Measurements from ENCODE around the gene ACVRL1.

The ACVRL1 gene

DNA sequence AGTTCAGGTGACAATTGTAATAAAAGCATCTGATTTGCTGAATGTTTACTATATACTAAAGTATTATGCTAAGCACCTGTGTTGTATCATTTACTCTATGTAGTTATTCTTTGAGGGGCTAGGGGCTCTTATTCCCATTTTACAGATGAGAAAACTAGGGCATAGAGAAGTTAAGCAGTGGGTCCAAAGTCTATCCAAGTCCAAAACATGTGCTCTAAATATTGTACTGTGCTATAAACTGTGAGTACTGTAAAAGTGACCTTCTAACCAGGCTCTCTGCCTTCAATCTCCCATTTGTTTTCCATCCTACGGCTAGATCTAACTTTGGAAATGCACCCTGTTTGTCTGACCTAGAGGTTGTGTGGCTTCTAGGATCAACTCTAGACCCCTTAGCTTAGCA lies 53.2 kb downstream of the ACVRL1 start:
- 96% methylated on average over 1 of the region's 1 CpG for WGBS
- Histone ChIP-seq H3K4me1 (ENCODE audit: insufficient read depth, low read length) (0 out of 2 replicates have a peak, but pooled peaks cover 3% of the 10 kb centered on the region), H3K27me3 (ENCODE audit: insufficient read depth, low read length) (no peaks in the 10 kb centered on the region), H3K9ac (ENCODE audit: low read depth, low read length) (no peak overlapping the region), H3K4me3 (ENCODE audit: low read length) (no peak overlapping the region), H3K36me3 (ENCODE audit: insufficient read depth, low read length) (peaks cover 3% of the 10 kb centered on the region; the same call in 1 of the 2 replicates), H3K27ac (ENCODE audit: low read depth, low read length) (no peak overlapping the region), H3K9me3 (ENCODE audit: insufficient read depth, low read depth, low read length) (peaks cover under 1% of the 10 kb centered on the region; the same call in 1 of the 2 replicates)

DNA sequence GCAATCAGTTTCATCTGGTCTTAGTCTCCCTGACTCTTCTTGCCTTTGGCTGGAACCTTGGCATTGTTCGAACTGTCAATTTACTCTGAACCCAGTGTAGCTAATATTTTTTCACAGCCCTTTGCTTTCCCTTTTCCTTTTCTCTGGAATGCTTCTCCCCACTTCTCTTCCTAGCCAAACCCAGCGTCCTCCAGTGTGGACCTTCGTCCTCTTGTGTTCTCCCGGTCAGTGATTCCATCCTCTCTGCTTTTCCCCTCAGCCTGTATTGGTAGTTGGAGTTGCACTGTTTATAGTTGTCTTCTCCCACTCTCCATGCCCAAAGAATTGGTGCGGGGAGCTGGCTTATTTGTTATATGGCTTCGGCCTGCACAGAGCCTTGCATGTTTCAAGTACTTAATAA lies 53.6 kb downstream of the ACVRL1 start:
- H3K36me3 ChIP-seq (ENCODE audit: insufficient read depth, low read length), result peaks cover 3% of the 10 kb centered on the region; the same call in 1 of the 2 replicates
- H3K4me3 ChIP-seq (ENCODE audit: low read length), result no peak overlapping the region
- no peaks in the 10 kb centered on the region for H3K27me3 ChIP-seq (ENCODE audit: insufficient read depth, low read length)
- H3K9ac ChIP-seq (ENCODE audit: low read depth, low read length), result no peak overlapping the region
- 0 out of 2 replicates have a peak, but pooled peaks cover 3% of the 10 kb centered on the region for H3K4me1 ChIP-seq (ENCODE audit: insufficient read depth, low read length)
- peaks cover 3% of the 10 kb centered on the region; the same call in 1 of the 2 replicates for H3K9me3 ChIP-seq (ENCODE audit: insufficient read depth, low read depth, low read length)
- 92% methylated on average over 3 of the region's 6 CpGs for WGBS
- H3K27ac ChIP-seq (ENCODE audit: low read depth, low read length), result no peak overlapping the region

DNA sequence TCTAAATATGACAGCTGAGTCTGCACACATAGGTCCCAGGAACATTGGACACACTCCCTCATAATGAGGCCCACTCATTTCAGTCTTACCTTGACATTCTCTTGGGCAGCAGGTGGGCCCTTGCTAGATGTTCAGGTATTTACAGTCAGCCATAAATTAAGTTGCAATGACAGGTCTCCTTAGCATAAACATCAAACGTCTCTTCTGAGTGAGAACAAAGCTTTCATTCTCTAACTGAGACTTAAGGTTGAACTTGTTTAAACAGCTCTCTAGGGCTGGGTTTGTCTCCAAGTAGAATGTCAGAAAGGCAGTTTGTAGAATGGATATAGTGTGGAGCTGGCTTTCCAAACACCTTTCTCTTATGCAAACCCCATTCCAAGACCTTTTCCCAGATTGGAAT lies 54.5 kb downstream of the ACVRL1 start:
- WGBS, result 56% methylated on average over 1 of the region's 1 CpG
- H3K4me1 ChIP-seq (ENCODE audit: insufficient read depth, low read length), result 0 out of 2 replicates have a peak, but pooled peaks cover 3% of the 10 kb centered on the region
- H3K36me3 ChIP-seq (ENCODE audit: insufficient read depth, low read length), result peaks cover 3% of the 10 kb centered on the region; the same call in 1 of the 2 replicates
- H3K4me3 ChIP-seq (ENCODE audit: low read length), result no peak overlapping the region
- no peak overlapping the region for H3K9ac ChIP-seq (ENCODE audit: low read depth, low read length)
- H3K9me3 ChIP-seq (ENCODE audit: insufficient read depth, low read depth, low read length), result peaks cover 3% of the 10 kb centered on the region; the same call in 1 of the 2 replicates
- no peak overlapping the region for H3K27ac ChIP-seq (ENCODE audit: low read depth, low read length)
- no peaks in the 10 kb centered on the region for H3K27me3 ChIP-seq (ENCODE audit: insufficient read depth, low read length)

DNA sequence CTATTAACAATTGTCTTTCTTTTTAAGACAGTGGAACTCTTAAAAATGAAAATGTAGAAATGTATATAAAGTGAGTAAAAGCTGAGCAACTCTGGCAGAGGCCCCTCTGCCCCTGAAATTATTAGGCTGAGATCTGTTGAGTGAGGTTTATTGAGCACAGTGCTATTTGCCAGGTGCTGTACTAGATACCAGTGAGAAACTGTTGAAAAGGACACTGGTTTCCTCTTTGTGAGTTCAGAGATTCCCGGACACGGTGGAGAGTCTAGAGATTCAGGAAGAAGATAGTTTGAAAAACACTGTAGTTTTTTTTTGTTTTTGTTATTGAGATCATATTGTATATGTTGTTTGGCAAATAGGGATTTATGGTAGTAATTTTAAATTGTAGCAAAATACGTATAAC lies 55.4 kb downstream of the ACVRL1 start:
- Histone ChIP-seq H3K36me3 (ENCODE audit: insufficient read depth, low read length) (peaks cover 3% of the 10 kb centered on the region; the same call in 1 of the 2 replicates), H3K9me3 (ENCODE audit: insufficient read depth, low read depth, low read length) (peaks cover 3% of the 10 kb centered on the region; the same call in 1 of the 2 replicates), H3K4me3 (ENCODE audit: low read length) (no peak overlapping the region), H3K9ac (ENCODE audit: low read depth, low read length) (no peak overlapping the region), H3K27ac (ENCODE audit: low read depth, low read length) (no peak overlapping the region), H3K4me1 (ENCODE audit: insufficient read depth, low read length) (0 out of 2 replicates have a peak, but pooled peaks cover 3% of the 10 kb centered on the region), H3K27me3 (ENCODE audit: insufficient read depth, low read length) (no peaks in the 10 kb centered on the region)
- WGBS, result 99% methylated on average over 2 of the region's 3 CpGs

DNA sequence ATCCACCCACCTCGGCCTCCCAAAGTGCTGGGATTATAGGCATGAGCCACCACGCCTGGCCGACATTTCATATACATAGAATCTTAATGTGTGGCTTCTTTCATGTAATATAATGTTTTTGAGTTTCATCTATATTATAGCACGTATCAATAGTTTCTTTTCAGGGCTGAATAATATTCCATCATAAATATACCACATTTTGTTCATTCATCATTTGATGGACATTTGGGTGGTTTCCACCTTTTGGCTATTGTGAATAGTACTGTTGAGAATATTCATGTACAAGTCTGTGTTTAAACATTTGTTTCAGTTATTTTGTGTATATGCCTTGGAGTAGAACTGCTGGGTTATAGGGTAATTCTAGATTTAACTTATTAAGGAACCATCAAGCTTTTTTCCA lies 56.2 kb downstream of the ACVRL1 start:
- H3K4me1 ChIP-seq (ENCODE audit: insufficient read depth, low read length), result 0 out of 2 replicates have a peak, but pooled peaks cover 3% of the 10 kb centered on the region
- 100% methylated on average over 1 of the region's 4 CpGs for WGBS

DNA sequence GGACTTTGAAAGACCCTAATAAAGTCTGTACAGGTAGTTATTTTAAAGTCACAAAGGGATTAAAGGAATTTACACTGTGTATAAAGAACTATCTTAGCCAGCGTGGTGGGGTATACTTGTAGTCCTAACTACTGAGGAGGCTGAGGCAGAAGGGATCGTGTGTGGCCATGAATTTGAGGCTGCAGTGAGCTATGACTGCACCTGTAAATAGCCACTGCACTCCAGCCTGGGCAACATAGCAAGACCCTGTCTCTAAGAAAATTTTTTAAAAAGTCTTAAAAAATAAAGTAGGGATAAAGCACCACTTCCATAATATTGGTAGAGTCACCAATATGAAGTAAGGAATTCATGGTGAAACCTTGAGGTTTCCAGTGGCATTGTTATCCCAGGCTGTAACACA lies 62.3 kb downstream of the ACVRL1 start:
- WGBS, result 94% methylated on average over 2 of the region's 2 CpGs

More for the DNA sequence above, 56.2 kb downstream of the ACVRL1 start:
- no peaks in the 10 kb centered on the region for H3K27me3 ChIP-seq (ENCODE audit: insufficient read depth, low read length)
- H3K36me3 ChIP-seq (ENCODE audit: insufficient read depth, low read length), result peaks cover 3% of the 10 kb centered on the region; the same call in 1 of the 2 replicates
- no peak overlapping the region for H3K9ac ChIP-seq (ENCODE audit: low read depth, low read length)
- H3K27ac ChIP-seq (ENCODE audit: low read depth, low read length), result no peak overlapping the region
- peaks cover 3% of the 10 kb centered on the region; the same call in 1 of the 2 replicates for H3K9me3 ChIP-seq (ENCODE audit: insufficient read depth, low read depth, low read length)
- no peak overlapping the region for H3K4me3 ChIP-seq (ENCODE audit: low read length)

DNA sequence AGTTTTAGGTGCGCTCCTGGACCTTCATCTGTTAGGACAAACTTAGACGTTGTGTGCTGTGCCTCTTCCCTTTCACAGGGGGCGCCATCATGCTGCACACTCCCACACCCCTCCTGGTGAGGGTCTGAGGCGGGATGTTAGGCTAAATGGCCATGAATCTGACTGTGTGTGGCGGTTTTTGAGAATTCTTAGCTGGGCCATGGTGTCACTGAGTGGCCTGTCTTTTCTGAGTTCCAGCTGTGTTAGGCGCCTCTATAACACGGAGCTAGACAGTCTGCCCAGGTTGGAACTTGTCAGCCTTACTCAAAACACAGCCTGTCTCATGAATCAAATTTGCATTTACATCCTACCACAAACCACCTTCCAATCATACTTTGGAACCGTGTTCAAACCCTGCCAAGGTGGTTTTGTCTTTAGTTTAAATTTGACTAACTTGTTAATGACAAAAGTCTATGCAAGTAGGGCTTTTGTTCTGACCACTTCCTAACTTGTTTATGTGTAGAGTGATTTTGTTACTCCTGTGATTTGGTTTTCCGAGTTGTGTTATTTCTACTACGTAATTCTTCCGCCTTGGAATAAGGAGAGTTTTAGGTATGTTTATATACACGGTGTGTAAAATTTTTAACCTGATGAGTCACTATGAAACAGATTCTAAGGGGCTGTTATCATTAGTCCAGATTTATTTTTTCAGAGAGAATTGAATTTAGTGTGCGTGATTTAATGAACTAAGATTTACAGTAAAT lies 63.8 kb downstream of the ACVRL1 start:
- Histone ChIP-seq H3K27ac (ENCODE audit: low read depth, low read length) (no peak overlapping the region), H3K9me3 (ENCODE audit: insufficient read depth, low read depth, low read length) (no peaks in the 10 kb centered on the region), H3K4me3 (ENCODE audit: low read length) (no peak overlapping the region), H3K36me3 (ENCODE audit: insufficient read depth, low read length) (peaks cover 10% of the 10 kb centered on the region), H3K9ac (ENCODE audit: low read depth, low read length) (no peak overlapping the region), H3K27me3 (ENCODE audit: insufficient read depth, low read length) (no peaks in the 10 kb centered on the region), H3K4me1 (ENCODE audit: insufficient read depth, low read length) (peaks cover 7% of the 10 kb centered on the region)
- WGBS, result 67% methylated on average over 13 of the region's 13 CpGs

More for the DNA sequence above, 62.3 kb downstream of the ACVRL1 start:
- Histone ChIP-seq H3K9me3 (ENCODE audit: insufficient read depth, low read depth, low read length) (peaks cover 3% of the 10 kb centered on the region; the same call in 1 of the 2 replicates), H3K27me3 (ENCODE audit: insufficient read depth, low read length) (no peaks in the 10 kb centered on the region), H3K36me3 (ENCODE audit: insufficient read depth, low read length) (no peaks in the 10 kb centered on the region), H3K4me1 (ENCODE audit: insufficient read depth, low read length) (peaks cover 7% of the 10 kb centered on the region), H3K9ac (ENCODE audit: low read depth, low read length) (no peak overlapping the region), H3K4me3 (ENCODE audit: low read length) (no peak overlapping the region), H3K27ac (ENCODE audit: low read depth, low read length) (no peak overlapping the region)

DNA sequence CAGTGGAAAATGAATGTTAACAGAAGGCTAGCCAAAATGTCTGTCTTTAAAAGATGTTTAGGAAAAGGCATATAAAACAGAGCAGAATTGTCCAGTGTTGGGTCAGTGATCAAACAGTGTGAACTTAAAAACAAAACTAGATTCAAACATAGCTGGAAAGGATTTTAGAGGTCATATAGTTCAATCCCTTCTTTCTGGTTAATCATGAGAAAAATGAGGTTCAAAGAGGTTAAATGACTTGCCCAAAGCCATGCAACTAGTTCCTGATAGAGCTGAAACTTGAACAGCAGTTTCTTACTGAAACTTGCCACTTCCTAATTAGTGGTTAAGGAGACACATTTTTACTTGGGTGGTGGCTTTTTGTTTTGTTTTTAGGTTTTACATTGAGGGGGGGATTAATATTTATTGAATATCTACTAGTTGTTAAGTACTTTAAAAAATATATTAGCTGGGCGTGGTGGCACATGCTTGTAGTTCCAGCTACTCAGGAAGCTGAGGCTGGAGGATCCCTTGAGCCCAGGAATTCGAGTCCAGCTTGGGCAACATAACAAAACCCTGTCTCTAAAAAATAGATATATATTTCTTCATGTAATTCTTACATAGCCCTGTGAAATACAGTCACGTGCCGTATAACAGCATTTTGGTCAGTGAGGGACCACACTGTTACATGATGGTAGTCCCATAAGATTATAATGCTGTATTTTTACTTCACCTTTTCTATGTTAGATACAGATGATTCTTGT lies 64.5 kb downstream of the ACVRL1 start:
- Histone ChIP-seq H3K4me1 (ENCODE audit: insufficient read depth, low read length) (peaks cover 7% of the 10 kb centered on the region), H3K4me3 (ENCODE audit: low read length) (no peak overlapping the region), H3K27ac (ENCODE audit: low read depth, low read length) (no peak overlapping the region), H3K9me3 (ENCODE audit: insufficient read depth, low read depth, low read length) (no peaks in the 10 kb centered on the region), H3K36me3 (ENCODE audit: insufficient read depth, low read length) (peaks cover 18% of the 10 kb centered on the region), H3K9ac (ENCODE audit: low read depth, low read length) (no peak overlapping the region), H3K27me3 (ENCODE audit: insufficient read depth, low read length) (no peaks in the 10 kb centered on the region)
- WGBS, result 90% methylated on average over 4 of the region's 4 CpGs

DNA sequence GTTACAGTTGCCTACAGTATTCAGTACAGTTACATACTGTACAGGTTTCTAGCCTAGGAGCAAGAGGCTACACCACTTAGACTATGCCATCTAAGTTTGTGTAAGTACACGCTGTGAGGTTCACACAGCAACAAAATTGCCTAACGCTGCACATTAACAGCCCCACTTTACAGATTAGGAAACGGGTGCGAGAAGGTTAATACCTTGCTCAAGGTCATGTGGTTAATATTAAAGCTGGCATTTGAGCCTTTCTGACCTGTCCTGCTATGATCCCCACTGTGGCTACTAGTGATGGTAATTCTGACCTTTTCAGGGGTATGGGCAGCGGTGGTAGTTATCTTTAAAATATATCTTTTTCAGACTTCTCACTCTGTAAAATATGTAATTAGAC lies 65.1 kb downstream of the ACVRL1 start:
- peaks cover 22% of the 10 kb centered on the region for H3K36me3 ChIP-seq (ENCODE audit: insufficient read depth, low read length)
- H3K27ac ChIP-seq (ENCODE audit: low read depth, low read length), result no peak overlapping the region
- WGBS, result 91% methylated on average over 4 of the region's 5 CpGs
- H3K27me3 ChIP-seq (ENCODE audit: insufficient read depth, low read length), result no peaks in the 10 kb centered on the region
- H3K9ac ChIP-seq (ENCODE audit: low read depth, low read length), result no peak overlapping the region
- H3K4me3 ChIP-seq (ENCODE audit: low read length), result no peak overlapping the region
- H3K9me3 ChIP-seq (ENCODE audit: insufficient read depth, low read depth, low read length), result no peaks in the 10 kb centered on the region
- peaks cover 7% of the 10 kb centered on the region for H3K4me1 ChIP-seq (ENCODE audit: insufficient read depth, low read length)

DNA sequence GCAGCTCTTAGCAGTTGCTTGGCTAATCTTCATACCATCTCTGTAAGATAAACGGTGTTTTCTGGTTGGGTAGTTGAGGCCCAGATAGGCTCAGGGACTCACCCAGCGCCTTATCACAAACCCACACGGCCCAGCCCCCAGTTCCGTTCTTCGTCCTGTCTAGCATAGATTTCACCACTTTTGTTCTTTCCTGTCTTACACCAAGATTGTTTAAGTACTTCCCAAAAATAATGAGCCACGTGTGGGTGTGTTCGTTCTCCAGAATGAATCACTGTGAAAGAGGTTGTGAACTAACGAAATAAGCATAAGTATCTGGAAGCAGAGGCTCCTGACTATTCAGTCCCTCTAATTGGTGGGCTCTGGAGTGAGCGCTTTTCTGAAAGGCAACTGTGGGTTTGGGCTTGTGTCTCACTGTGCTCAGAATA lies 65.6 kb downstream of the ACVRL1 start:
- no peak overlapping the region for H3K4me3 ChIP-seq (ENCODE audit: low read length)
- peaks cover 7% of the 10 kb centered on the region for H3K4me1 ChIP-seq (ENCODE audit: insufficient read depth, low read length)
- no peak overlapping the region for H3K27ac ChIP-seq (ENCODE audit: low read depth, low read length)

More for the DNA sequence above, 65.6 kb downstream of the ACVRL1 start:
- Histone ChIP-seq H3K27me3 (ENCODE audit: insufficient read depth, low read length) (no peaks in the 10 kb centered on the region), H3K36me3 (ENCODE audit: insufficient read depth, low read length) (peaks cover 27% of the 10 kb centered on the region), H3K9me3 (ENCODE audit: insufficient read depth, low read depth, low read length) (no peaks in the 10 kb centered on the region), H3K9ac (ENCODE audit: low read depth, low read length) (no peak overlapping the region)
- WGBS, result 75% methylated on average over 9 of the region's 9 CpGs
